HG03103 (cell line): ENCODE results near the gene CALD1.
"Not testable (repeated sequence)": the region's sequence is repeated elsewhere in the genome, so short reads cannot be mapped to it uniquely, and the experiment has no call there.

Experiments
- ATAC-seq: cut with Tn5 transposase; IDR thresholded peaks from one replicate; pipeline ENCODE4 v1.9.1; 2021; ENCODE audit warnings: low read depth; ENCODE audit not compliant: unreplicated experiment

CALD1 gene

GRCh38 chr7:134943785-134944400 lies 164.5 kb downstream of the CALD1 start:
- ATAC-seq = peak; percentile 65

GRCh38 chr7:134945691-134946090 lies 166.3 kb downstream of the CALD1 start:
- no peak for ATAC-seq

GRCh38 chr7:134946260-134946659 lies 166.8 kb downstream of the CALD1 start:
- ATAC-seq = no peak

- ATAC-seq = no peak
Observed at GRCh38 chr7:134947329-134947728, 167.9 kb downstream of the CALD1 start.

GRCh38 chr7:134947831-134948230 lies 168.4 kb downstream of the CALD1 start:
- no peak for ATAC-seq

- no peak for ATAC-seq
Observed at GRCh38 chr7:134948246-134948645, 168.8 kb downstream of the CALD1 start.

- ATAC-seq = no peak
Observed at GRCh38 chr7:134948736-134949135, 169.3 kb downstream of the CALD1 start.

GRCh38 chr7:134949171-134949570 lies 169.7 kb downstream of the CALD1 start:
- no peak for ATAC-seq

GRCh38 chr7:134954197-134955082 lies 175.0 kb downstream of the CALD1 start:
- no peak for ATAC-seq

- ATAC-seq = no peak
Observed at GRCh38 chr7:134957005-134957404, 177.6 kb downstream of the CALD1 start.

GRCh38 chr7:134959810-134960209 lies 180.4 kb downstream of the CALD1 start:
- ATAC-seq = no peak

- ATAC-seq = no peak
Observed at GRCh38 chr7:134962270-134962780, 182.9 kb downstream of the CALD1 start.

- no peak for ATAC-seq
Observed at GRCh38 chr7:134963036-134963435, 183.6 kb downstream of the CALD1 start.

GRCh38 chr7:134966691-134967090 lies 187.3 kb downstream of the CALD1 start:
- ATAC-seq = no peak

- ATAC-seq = no peak
Observed at GRCh38 chr7:134968110-134968509, 188.7 kb downstream of the CALD1 start.

- ATAC-seq = not testable (repeated sequence)
Observed at GRCh38 chr7:134981645-134982044, 202.2 kb downstream of the CALD1 start.

GRCh38 chr7:134985894-134986362 lies 206.5 kb downstream of the CALD1 start:
- peak; percentile 48 for ATAC-seq

GRCh38 chr7:134986363-134987251 lies 207.2 kb downstream of the CALD1 start, which contains the start of gene AGBL3:
TSS of gene AGBL3 (plus strand) at chr7:134986508. CDS start at chr7:134987934, 1,426 bp downstream.
- peak; percentile 93 for ATAC-seq

GRCh38 chr7:134988161-134988560 lies 208.7 kb downstream of the CALD1 start:
- ATAC-seq = no peak
